Dedifferentiated amniotic fluid mesenchymal stem cell (primary cell): ENCODE results near the gene ATXN1L.
"Not testable (repeated sequence)": the region's sequence is repeated elsewhere in the genome, so short reads cannot be mapped to it uniquely, and the experiment has no call there.

Source experiments
- DNase-seq: peaks from one replicate; pipeline ENCODE4 v3.0.0-alpha.2; 2016; ENCODE audit errors: extremely low spot score

The ATXN1L gene

DNA sequence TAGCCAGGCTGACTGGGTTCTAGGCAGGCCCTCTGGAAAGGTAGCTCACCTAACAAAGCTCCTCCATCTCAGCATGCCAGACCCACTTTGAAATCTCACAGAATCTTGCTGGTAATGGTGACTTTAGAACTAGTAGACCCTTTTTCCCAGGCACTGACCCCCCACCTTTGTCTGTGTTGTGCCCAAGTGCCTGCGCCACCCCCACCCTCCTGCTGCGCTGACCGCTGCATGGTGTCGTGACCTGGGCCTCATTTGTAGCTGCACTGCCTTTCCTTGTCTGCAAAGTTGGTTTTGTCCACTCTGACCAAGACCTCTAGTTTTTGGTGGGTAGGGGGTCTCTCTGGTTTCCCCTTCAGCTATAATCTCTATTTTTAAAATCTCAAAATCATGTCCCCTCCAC, 6.8 kb downstream of the ATXN1L start:
- DNase-seq: no peak

DNA sequence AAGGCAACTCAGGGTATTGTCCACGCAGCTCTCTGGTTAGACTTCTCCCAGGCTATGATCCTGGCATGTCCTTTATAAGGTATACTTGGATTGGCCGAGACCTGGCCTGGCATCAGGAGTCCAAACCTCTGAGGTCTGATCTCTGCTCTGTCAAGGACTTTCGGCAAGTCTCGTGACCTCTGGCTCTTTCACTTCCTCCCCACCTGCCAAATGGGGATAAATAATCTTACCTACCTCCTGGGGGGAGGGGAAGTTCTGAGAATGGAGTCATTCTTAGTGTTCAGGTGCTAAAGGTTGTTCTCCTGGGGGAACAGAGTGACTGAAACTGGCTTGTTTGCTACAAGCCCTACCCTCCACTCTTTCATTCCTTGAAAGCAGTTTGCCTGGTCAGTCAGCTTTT, 7.6 kb downstream of the ATXN1L start:
- DNase-seq: no peak

DNA sequence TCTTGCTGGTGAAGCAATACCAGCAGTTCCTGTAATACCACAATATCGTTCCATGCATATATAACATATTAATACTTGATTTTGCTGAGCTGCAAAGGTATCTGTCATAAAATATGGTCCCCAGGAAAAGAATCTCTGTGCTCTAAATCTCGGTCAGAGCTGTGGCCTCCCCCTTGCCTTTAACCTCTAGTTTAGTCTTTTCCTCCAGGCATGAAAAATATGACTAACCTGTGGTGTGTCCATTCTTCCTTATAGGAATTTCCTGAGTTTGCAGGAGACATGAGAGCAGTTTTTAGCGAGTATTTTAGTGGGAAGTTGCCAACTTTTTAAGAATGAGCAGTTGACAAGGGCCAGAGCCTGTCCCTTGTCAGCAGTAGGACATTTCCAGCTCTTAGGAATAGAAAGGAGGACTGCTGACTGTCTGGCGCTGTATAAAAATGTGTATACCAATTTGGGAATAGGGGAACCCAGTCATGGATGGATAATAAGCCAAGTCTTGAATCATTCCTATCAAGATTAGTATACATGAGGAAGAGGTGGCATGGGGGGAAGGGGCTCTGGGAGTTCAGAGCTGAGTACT, 8.7 kb downstream of the ATXN1L start:
- no peak for DNase-seq

DNA sequence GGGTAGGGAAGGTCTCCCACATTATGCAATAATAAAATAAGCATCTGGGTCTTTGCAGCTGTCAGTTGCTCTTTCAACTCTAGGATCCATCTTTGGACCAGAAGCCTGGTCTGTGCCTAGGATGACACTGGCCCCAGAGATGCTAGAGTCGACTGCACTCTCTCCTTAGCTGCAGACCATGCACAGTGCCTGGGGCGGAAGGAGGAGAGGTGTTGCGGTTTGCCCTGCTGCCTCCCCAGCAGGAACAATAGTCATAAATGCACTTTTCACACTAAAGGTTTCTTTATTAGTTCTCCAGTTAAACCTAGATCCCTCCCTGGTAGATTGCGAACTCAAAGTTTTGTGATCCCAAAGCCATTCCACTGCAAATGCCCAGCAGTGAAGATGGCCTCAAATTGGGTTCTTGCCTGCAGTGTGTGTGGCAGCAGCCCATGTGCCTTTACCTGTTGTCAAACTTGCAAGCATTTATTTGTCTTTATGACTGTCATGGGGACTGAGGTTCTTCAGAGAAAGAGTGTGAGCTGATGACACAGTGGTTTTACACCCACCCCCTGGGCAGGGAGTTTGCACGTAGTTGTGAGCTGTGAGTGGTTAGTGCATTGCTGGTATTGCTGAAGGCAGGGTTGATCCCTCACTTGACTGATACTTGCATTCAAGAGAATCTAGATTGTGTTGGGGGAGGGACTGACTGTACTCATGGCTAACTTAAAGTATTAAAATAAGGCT, 10.3 kb downstream of the ATXN1L start:
- DNase-seq: no peak

DNA sequence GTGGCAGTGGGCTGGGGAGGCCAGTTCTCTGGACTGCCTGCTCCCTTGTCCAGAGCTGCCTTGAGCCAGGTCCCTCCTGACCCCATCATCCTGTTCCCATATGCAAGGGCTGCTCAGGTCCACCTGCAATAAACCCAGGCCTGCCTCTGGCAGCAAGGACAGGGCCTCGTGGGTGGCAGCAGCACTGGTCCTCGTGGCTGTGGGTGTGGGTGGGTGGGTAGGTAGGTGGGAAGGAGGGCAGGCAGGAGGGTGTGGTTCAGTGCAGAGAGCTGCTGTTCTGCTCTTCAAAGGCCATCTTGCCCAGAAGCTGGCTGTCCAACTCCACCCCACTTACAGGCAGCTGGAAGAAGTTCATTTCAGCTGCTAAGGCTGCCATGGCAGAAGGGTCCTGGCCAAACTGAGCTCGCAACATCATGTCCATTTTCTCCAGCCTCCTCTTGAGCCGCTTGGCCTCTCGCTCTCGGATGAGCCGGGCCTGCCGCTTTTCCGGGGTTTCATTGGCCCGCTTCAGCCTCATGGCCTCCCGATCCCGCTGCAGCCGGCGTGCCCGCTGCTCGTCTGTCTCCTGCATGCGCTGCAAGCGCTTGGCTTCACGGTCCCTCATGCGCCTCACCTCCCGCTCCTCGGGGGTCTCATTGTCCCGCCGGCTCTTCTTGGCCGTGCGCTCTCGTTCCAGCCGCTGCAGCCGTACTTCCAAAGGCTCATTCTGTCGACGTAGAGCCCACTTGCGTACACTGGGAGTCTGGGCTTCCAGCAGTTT, 14.2 kb downstream of the ATXN1L start:
- DNase-seq: no peak

DNA sequence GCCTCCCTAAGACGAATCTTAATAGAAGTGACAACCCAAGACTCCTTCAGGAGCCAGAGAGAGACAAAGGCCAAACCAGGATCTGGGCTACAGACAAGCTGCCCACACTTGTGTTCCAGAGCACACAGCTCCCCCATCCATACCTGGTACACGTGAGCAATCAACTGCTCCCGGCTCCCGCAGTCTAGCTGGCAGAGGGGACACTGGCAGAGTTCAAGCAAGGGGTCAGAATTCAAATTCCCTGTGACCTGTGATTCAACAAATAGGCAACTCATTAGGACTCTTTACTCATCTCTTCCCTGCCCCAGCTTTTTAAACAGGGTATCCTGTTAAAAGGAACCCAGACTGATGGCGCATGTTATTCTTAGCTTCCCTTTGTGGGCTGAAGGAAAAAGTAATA, 18.2 kb downstream of the ATXN1L start:
- no peak for DNase-seq

DNA sequence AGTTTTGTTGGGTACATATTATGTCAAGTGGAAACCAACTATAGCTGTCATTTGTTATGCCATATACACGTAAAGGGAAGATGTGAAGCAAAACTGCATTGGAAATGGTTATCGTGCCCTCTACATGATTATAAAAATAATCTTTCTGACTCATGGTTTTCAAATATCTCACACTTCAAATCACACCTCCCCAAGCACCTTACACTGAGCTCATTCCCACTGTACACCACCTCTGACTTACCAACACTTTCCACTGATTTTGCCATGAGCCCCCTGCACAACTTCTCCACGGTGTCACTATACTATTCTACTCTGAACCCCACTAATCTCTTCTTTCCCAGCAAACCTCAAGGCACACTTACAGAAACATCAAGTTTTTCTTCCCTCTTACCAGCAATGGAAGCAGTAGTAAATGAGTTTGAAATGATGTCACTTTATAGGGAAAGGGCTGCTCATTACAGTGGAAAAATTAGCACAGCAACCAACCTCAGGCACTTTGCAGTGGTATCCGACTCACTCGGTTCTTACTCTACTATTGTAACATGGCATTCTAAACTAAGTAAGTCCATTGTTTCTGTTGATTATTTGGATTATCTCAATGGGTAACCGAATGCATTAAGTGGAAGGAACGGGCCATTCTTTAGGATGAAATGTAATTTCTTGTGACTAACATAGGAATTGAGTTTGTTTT, 19.5 kb downstream of the ATXN1L start:
- no peak for DNase-seq

DNA sequence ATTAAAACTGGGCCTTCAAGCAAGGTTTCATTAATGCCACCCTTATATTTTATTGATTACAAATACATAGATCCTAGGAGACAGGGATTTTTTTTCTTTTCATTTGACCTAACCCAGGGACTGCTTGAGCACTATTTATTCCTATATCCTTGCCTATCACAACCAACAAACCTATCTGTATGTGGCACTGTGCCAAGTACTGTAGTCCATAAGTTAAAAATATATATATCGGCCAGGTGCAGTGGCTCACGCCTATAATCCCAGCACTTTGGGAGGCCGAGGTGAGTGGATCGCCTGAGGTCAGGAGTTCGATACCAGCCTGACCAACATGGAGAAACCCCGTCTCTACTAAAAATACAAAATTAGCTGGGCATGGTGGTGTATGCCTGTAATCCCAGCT, 21.4 kb downstream of the ATXN1L start:
- not testable (repeated sequence) for DNase-seq

DNA sequence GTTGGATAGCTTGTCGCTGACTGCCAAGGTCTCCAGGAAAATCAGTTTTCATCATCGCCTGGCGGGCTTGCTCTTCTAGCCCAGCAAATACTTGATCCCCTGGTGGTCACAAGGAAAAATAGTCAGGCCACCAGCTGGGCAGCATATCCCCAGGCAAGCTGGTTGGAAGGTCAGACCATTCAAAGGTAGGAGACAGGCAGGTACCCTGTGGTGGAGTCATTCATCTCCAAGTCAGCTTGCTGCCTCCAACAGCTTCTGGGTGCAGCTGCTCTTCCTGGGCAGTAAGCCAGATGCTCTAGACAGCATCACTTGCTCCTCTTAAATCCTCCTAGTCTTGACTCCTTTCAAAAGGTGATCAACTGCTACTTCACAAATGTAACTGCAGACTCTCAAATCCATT, 22.2 kb downstream of the ATXN1L start:
- DNase-seq: no peak

DNA sequence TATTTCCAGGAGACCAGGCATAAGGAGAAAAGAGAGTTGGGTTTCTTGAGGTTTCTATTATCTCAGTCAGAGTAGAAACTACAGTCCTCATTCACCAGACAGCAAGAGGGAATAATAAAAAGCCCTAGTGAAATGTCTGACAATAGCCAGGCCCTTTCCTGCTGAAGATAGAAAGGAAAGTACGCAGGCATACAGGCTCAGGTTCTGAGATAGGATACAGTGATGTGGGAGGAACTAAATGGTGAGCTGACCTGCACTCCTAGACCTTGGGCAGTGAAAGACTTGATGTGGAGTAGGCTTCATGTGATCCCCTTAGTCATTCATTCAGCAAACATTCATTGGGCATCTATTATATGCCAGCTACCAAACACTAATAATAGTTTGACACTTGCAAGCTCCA, 23.3 kb downstream of the ATXN1L start:
- DNase-seq: no peak

DNA sequence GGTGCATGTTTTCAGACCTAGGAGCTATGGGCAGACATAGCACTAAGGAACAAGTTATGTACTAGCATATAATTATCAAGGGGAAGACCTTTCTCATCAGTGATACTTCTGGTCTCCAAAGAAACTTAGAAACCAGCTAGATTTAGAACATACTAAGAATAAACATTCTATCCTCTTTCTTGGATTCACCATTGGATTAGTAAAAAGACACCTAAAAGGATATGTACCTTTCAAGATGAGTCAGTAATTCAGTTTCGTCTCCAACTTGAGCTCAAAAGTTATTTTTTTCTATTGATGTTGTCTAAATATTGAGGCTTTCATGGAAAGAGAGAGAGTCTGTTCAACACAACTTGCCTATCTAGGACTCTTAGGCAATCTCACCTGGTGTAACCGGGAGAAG, 25.0 kb downstream of the ATXN1L start:
- no peak for DNase-seq

DNA sequence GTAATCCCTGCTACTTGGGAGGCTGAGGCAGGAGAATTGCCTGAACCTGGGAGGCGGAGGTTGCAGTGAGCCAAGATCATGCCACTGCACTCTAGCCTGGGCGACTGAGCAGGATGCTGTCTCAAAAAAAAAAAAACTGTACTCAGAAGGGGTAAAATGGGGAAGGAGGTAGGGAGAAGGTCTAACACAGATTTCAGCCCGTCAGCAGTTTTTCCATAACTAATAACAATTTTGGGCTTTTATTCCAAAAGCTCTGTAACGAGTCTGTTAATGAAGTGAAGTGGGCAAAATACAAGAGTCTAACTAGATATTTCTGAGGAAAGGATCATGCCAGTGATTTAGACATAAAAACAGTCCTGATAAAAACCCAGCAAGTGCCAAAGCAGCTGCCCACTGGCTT, 27.4 kb downstream of the ATXN1L start:
- DNase-seq: no peak

DNA sequence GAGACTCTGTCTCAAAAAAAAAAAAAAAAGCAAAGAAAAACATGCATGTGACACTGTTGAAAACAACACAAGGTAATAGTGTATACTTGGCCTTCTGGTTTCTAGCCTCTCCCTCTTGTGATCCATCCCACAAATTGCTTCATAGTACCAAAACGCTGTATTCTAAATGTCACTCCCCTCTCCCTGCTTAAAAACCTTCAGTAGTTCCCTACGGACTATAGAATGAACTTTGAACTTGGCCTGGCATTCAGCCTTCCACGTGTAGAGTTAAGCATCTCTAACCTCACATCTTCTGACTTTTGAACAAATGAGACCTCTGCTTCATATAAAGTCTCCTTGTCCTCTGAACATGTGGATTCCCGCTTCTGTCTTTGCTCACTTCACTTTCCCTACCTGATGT, 33.1 kb downstream of the ATXN1L start:
- DNase-seq: no peak

DNA sequence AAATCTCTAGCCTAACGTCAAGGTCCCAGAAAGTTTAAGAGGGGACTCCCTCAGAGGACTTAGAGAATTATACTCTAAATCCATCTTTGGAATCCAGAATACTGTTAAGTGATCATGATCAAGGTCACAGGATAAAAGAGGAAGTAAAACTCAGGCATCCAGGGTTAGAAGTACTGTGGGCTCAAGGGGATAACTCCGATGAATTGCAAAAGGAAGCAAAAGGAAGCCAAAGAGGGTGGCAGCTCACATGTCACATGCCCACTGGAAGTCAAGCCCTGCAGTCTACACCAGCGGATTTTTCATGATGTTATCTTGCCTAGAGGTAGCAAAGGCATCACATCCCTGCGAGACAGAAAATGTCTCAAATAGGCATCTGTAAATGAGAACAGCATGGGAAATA, 34.4 kb downstream of the ATXN1L start:
- no peak for DNase-seq

DNA sequence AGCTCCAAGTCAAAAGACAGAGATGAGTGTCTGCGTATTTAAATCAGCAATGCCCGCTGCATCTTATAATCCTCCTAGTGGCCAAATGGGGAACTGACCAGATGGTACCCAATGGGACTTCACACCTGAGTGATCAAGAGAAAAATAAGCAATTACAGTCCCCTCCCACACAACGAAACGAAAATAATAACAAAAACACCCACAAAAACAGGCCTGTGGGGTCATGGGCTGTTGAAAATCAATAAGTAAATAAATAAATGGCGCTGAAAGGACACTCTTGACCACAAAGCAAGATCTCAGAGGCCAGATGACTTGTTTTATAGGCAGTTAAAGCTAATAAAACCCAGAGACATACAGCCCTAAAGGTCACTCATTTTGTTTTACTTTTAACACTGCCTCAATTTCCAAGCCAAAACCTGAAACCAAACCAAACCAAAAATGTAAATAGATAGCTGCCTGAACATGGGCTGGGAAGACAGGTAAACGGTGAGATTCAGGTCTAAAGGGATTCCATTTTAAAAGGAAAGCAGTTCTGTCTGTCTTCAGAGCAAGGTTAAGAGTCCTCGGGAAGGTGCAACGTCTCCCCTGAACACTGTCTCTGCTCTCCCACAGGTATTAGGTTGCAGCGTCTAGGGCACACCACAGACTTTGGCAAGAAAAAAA, 36.9 kb downstream of the ATXN1L start:
- peak; percentile 83 for DNase-seq

DNA sequence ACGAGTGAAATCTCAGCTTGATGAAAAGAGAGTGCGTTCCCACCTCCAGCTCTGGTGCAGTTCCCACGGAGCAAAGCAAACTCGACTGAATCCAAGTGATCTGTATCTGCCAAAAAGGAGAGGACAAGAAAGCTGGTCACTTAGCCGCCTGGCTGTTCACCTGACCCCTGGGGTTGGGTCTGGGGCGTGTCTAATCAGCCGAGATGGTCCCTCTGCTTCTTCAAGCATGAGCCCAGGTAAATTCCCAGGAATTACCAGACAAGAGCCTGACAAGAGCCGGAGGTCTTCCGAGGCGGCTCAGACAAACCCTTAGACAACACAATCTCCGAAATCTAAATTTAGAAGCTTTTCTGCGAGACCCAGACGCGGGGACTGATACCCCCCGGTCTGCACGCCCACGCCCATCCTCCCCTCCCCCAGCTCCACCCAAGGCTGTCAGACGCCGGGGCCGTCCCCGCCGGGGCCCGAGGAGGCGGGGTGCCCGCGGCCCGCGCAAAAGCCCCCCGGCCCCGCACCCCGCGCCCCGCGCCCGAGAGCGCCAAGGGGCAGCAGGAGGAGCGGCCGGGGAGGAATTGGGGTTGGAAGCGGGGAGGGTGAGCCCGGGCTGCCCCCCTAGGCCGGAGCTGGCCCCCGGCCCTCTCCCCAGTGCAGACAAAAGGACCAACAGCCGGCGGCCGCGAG, 37.5 kb downstream of the ATXN1L start:
- no peak for DNase-seq

DNA sequence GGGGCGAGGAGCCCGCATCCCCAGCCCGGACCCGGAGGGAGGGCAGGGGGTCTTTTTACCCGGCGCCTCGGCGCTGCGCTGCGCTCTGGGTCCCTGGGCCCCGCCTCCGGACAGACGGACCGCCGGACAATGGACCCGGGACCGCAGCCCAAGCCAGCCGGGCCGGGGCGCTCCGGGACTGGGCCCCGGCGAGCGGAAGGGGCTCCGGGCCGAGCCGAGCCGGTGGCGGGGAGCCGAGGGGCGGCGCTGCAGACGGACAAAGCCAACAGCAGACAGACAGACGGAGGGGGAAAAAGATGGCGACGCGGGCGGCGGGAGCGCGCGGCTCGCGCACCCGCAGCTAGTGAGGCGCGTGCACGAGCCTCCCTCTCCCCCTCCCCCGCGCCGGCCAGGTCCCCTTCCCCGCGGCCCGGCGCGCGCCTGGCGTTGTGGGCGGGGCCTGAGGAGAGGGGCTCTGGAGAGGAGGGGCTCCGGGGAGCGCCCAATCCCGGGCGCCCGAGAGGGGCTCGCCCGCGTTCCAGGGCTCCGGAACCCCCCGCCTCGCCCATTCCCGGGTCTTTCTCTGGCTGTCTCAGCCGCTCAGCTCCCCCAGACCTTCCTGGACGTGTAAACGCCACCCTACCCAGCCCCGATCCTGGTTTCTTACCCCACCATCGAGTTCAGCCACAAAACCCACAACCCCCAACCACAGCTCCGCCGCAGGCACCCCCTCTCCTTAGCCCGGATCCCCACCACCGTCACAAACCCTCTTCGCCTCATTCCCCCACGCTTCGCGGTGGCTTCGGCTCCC, 38.3 kb downstream of the ATXN1L start, which contains the start of gene ZNF821:
TSS of gene ZNF821 (minus strand) at position 334 of the 790 bp plus-strand sequence. CDS start 4,236 bp downstream, outside the sequence.
- peak; percentile 63 for DNase-seq

DNA sequence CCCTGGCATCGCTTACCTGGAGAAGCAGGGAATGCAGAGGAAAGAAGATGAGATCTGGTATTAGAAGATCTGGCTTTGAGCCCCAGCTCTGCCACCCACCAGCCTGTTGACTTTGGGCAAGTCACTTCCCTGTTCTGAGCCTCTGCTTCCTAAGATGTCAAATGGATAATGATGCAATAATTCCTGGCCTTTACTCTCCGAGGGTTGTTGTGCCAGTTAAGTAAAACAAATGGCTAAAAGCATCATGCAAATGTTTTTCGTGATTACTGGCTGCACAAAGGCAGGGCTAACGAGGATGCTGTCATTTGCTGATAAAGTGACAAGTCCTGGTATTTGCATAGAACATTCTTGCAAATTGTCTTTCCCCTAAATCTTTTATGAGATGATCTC, 39.5 kb downstream of the ATXN1L start:
- DNase-seq: no peak

DNA sequence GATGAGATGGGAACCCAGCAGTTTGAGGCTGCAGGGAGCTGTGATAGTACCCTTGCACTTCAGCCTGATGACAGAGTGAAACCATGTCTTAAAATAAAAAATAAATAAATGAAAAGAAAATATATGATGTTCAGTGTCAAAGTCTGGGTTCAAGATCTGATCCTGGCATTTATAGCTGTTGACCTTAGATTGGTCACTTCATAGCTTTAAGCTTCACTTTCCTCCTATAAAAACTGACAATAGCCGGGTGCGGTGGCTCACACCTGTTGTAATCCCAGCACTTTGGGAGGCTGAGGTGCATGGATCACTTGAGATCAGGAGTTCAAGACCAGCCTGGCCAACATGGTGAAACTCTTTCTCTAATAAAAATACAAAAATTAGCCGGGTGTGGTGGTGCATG, 43.4 kb downstream of the ATXN1L start:
- DNase-seq: no peak

DNA sequence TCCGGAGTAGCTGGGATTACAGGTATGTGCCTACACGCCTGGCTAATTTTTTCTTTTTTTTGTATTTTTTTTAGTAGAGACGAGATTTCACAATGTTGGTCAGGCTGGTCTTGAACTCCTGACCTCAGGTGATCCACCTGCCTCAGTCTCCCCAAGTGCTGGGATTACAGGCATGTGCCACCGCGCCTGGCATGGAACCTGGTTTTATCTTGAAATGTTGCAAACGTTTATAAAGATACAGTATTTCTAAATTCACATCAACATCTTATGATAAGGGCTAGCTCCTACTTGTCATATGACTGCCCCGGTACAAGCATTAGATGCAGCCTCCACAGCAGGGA, 48.1 kb downstream of the ATXN1L start:
- no peak for DNase-seq
